HEK293T (cell line): Measurements from ENCODE around the gene DHX8.

ENCODE experiments used
- CTCF ChIA-PET: fragments of 350-600 bp; formaldehyde crosslinking; extraction: SDS; loops from one replicate; lab custom pipeline; 2021; ENCODE audit warnings: antibody characterized with exemption, inconsistent platforms; lab: Yijun Ruan, JAX
- POLR2A ChIA-PET: fragments of 350-600 bp; formaldehyde crosslinking; extraction: SDS; loops from one replicate; lab custom pipeline; 2020; ENCODE audit warnings: antibody characterized with exemption, inconsistent platforms; lab: Yijun Ruan, JAX
- DNase-seq: peaks from one replicate; pipeline ENCODE4 v3.0.0; 2012; ENCODE audit warnings: mixed read lengths; ENCODE audit errors: extremely low spot score
- ARNT ChIP-seq: fragments of 450-650 bp; IDR thresholded peaks from 2 replicates; pipeline ENCODE4 v1.6.1; 2017; ENCODE audit warnings: mild to moderate bottlenecking
- BHLHE40 ChIP-seq: fragments of 450-650 bp; IDR thresholded peaks from 2 replicates; pipeline ENCODE4 v1.6.1; 2016; ENCODE audit warnings: mild to moderate bottlenecking, moderate library complexity, borderline replicate concordance
- CTBP1 ChIP-seq: fragments of 450-650 bp; IDR thresholded peaks from 2 replicates; pipeline ENCODE4 v1.6.1; 2016; ENCODE audit warnings: borderline replicate concordance
- ELF4 ChIP-seq: fragments of 450-650 bp; IDR thresholded peaks from 2 replicates; pipeline ENCODE4 v1.6.1; 2017; ENCODE audit warnings: antibody characterized with exemption
- FOXA1 ChIP-seq: fragments of 450-650 bp; IDR thresholded peaks from 2 replicates; pipeline ENCODE4 v1.6.1; 2016; ENCODE audit warnings: mild to moderate bottlenecking
- FOXK2 ChIP-seq: fragments of 450-650 bp; IDR thresholded peaks from 2 replicates; pipeline ENCODE4 v1.6.1; 2016; ENCODE audit warnings: mild to moderate bottlenecking
- FOXM1 ChIP-seq: fragments of 450-650 bp; IDR thresholded peaks from 2 replicates; pipeline ENCODE4 v1.6.1; 2017; ENCODE audit warnings: mild to moderate bottlenecking, borderline replicate concordance
- HDGF ChIP-seq: fragments of 450-650 bp; IDR thresholded peaks from 2 replicates; pipeline ENCODE4 v1.6.1; 2017; ENCODE audit warnings: antibody characterized with exemption, borderline replicate concordance
- L3MBTL2 ChIP-seq: fragments of 450-650 bp; conservative IDR thresholded peaks from 2 replicates; pipeline ENCODE4 v1.6.1; 2016; ENCODE audit warnings: mild to moderate bottlenecking
- LEF1 ChIP-seq: fragments of 450-650 bp; IDR thresholded peaks from 2 replicates; pipeline ENCODE4 v1.6.1; 2017; ENCODE audit warnings: mild to moderate bottlenecking, borderline replicate concordance
- NFRKB ChIP-seq: fragments of 450-650 bp; IDR thresholded peaks from 2 replicates; pipeline ENCODE4 v1.6.1; 2016; ENCODE audit warnings: mild to moderate bottlenecking, moderate library complexity
- PKNOX1 ChIP-seq: fragments of 450-650 bp; IDR thresholded peaks from 2 replicates; pipeline ENCODE4 v1.6.1; 2016
- SP1 ChIP-seq: fragments of 450-650 bp; IDR thresholded peaks from 2 replicates; pipeline ENCODE4 v1.6.1; 2017
- SUZ12 ChIP-seq: fragments of 450-650 bp; IDR thresholded peaks from 2 replicates; pipeline ENCODE4 v1.6.1; 2016; ENCODE audit warnings: mild to moderate bottlenecking
- TARDBP ChIP-seq: fragments of 450-650 bp; IDR thresholded peaks from 2 replicates; pipeline ENCODE4 v1.6.1; 2016
- ZNF384 ChIP-seq: fragments of 450-650 bp; IDR thresholded peaks from 2 replicates; pipeline ENCODE4 v1.6.1; 2016

DHX8 gene

GRCh38 chr17:43526886-43527648 is 43.3 kb downstream of the DHX8 start:
- no peak for TF ChIP-seq ELF4
- no peak for TF ChIP-seq FOXM1
- TF ChIP-seq ARNT, result no peak
- TF ChIP-seq SUZ12, result no peak
- no peak for TF ChIP-seq HDGF
- TF ChIP-seq TARDBP, result no peak
- no peak for TF ChIP-seq SP1
- no peak for TF ChIP-seq FOXA1
- TF ChIP-seq ZNF384, result no peak
- no peak for TF ChIP-seq LEF1
- no peak for TF ChIP-seq CTBP1
- no peak for TF ChIP-seq PKNOX1
- TF ChIP-seq BHLHE40, result no peak
- TF ChIP-seq L3MBTL2, result no peak
- TF ChIP-seq NFRKB, result no peak
- TF ChIP-seq FOXK2, result no peak
- CTCF ChIA-PET, result interaction anchor here (0.5 kb wide), 1 partner anchor 239 kb away, joined by 3 read pairs; no protein-coding TSS in a partner anchor
- no peak for DNase-seq
- POLR2A ChIA-PET, result interaction anchor here (1.1 to 1.8 kb wide), 2 partner anchors 43 to 159 kb away, joined by 4 to 9 read pairs; partner anchors contain the start of gene DHX8

- TF ChIP-seq LEF1 (no peak), BHLHE40 (no peak), SUZ12 (no peak), FOXA1 (no peak), ELF4 (no peak), SP1 (no peak), FOXM1 (no peak)
- DNase-seq, result no peak
- CTCF ChIA-PET, result interaction anchor here (0.6 to 1.5 kb wide), 3 partner anchors 17 to 145 kb away, joined by 3 to 4 read pairs (median 3); partner anchors contain the start of gene DHX8
- POLR2A ChIA-PET, result interaction anchor here (1.1 to 2.2 kb wide), 2 partner anchors 13 to 161 kb away, joined by 5 to 6 read pairs; no protein-coding TSS in a partner anchor
Measured at GRCh38 chr17:43528319-43528987, 44.7 kb downstream of the DHX8 start.

DNA sequence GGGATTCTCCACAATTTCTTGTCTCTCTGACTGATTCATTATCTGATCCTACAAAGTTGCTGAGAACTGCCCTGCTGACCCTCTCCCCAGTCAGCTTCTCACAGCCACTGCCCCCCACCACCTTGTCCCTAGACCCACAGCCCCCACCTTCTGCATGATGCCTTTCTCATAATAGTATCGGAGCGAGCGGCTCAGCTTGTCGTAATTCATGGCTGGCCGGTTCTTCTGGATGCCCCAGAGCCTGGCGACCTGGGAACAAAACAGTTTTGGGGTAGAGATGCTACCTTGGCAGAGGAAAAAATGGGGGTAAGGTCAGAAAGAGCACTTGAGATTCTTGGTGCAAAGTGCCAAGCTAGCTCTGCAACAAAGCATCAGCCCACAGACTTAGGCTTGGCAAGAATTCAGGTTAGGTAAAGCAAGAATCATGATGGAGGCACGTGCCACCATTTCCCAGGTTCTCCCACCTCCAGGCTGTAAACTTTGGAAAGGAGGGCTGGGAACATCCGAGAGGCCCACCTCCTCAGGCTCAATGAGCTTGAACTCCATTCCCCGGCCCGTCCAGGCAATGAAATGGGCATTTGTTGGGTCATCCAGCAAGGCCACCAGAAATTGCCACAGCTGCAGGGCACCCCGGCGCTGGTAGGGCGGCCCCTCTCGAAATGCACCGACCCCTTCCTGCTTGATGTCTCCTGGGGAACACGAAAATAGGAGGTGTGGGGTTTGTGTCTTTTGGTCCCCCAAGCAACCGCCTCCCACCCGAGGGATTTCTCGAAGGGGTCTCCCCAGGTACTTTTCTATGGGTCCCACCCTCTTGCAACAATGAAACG is 45.4 kb downstream of the DHX8 start:
- DNase-seq, result no peak
- TF ChIP-seq SP1 (no peak), SUZ12 (no peak), PKNOX1 (no peak), ARNT (no peak), LEF1 (no peak), FOXA1 (no peak), HDGF (no peak), CTBP1 (no peak), BHLHE40 (no peak), ZNF384 (no peak), ELF4 (no peak), NFRKB (no peak), FOXK2 (no peak), FOXM1 (no peak), L3MBTL2 (no peak), TARDBP (no peak)
- CTCF ChIA-PET, result interaction anchor here (1.5 kb wide), 1 partner anchor 145 kb away, joined by 3 read pairs; no protein-coding TSS in a partner anchor
- POLR2A ChIA-PET, result interaction anchor here (1.1 to 2.2 kb wide), 2 partner anchors 12 to 161 kb away, joined by 5 to 6 read pairs; no protein-coding TSS in a partner anchor

- no peak for DNase-seq
- TF ChIP-seq ELF4, result no peak
- TF ChIP-seq ZNF384, result no peak
- TF ChIP-seq FOXA1, result no peak
- no peak for TF ChIP-seq LEF1
- TF ChIP-seq L3MBTL2, result no peak
- TF ChIP-seq NFRKB, result no peak
- TF ChIP-seq FOXM1, result no peak
- no peak for TF ChIP-seq ARNT
- TF ChIP-seq PKNOX1, result no peak
- no peak for TF ChIP-seq TARDBP
- no peak for TF ChIP-seq FOXK2
- TF ChIP-seq CTBP1, result no peak
- no peak for TF ChIP-seq SP1
- TF ChIP-seq SUZ12, result no peak
- TF ChIP-seq BHLHE40, result no peak
- no peak for TF ChIP-seq HDGF
- POLR2A ChIA-PET, result interaction anchor here (2.2 kb wide), 1 partner anchor 162 kb away, joined by 6 read pairs; no protein-coding TSS in a partner anchor
- CTCF ChIA-PET, result interaction anchor here (0.6 to 1.2 kb wide), 2 partner anchors 8 to 161 kb away, joined by 4 to 5 read pairs; no protein-coding TSS in a partner anchor
Measured at GRCh38 chr17:43529947-43530287, 46.1 kb downstream of the DHX8 start.
